Liver (tissue), 9 donors: ENCODE measurements around the gene DUS1L. TPM values are rescaled to one million over a fixed set of nuclear protein-coding genes. Genes with fewer than 3 reads are reported as not detected.

ENCODE experiments used
- DNase-seq: peaks from one replicate; pipeline ENCODE4 v3.0.0-alpha.2; 2017; ENCODE audit warnings: low spot score
- H3K27ac ChIP-seq, 2 donors: one replicate each; pipeline ENCODE4 v1.7.0; 2013; ENCODE audit warnings: inconsistent platforms in 2 of 2, low read length in 2 of 2, control low read depth in 1 of 2, low read depth in 1 of 2, mild to moderate bottlenecking in 1 of 2
- H3K27me3 ChIP-seq, 4 donors: one replicate each; pipeline versions ENCODE4 v1.6.1 to v1.7.0; 2013; ENCODE audit warnings: low read length in 3 of 4, inconsistent platforms in 1 of 4, mild to moderate bottlenecking in 1 of 4, moderate library complexity in 1 of 4; ENCODE audit not compliant: control insufficient read depth in 4 of 4, insufficient read depth in 4 of 4
- H3K36me3 ChIP-seq, 4 donors: one replicate each; pipeline versions ENCODE4 v1.6.1 to v1.7.0; 2013; ENCODE audit warnings: low read length in 3 of 4, mild to moderate bottlenecking in 3 of 4, low read depth in 1 of 4, moderate library complexity in 1 of 4; ENCODE audit not compliant: control insufficient read depth in 4 of 4, insufficient read depth in 3 of 4
- H3K4me1 ChIP-seq, 4 donors: one replicate each; pipeline versions ENCODE4 v1.6.1 to v1.7.0; 2013; ENCODE audit warnings: low read length in 3 of 4, mild to moderate bottlenecking in 3 of 4, moderate library complexity in 1 of 4; ENCODE audit not compliant: control insufficient read depth in 4 of 4, insufficient read depth in 4 of 4
- H3K4me3 ChIP-seq, 3 donors: one replicate each; pipeline versions ENCODE4 v1.6.1 to v1.7.0; 2013; ENCODE audit warnings: low read length in 3 of 3, control low read depth in 1 of 3, low read depth in 1 of 3, mild to moderate bottlenecking in 1 of 3
- H3K9ac ChIP-seq, 2 donors: one replicate each; pipeline ENCODE4 v1.7.0; 2013; ENCODE audit warnings: low read length in 2 of 2, mild to moderate bottlenecking in 2 of 2, moderate library complexity in 2 of 2, control low read depth in 1 of 2, low read depth in 1 of 2
- H3K9me3 ChIP-seq, 4 donors: one replicate each; pipeline versions ENCODE4 v1.6.1 to v1.7.0; 2013; ENCODE audit warnings: low read length in 3 of 4; ENCODE audit not compliant: control insufficient read depth in 4 of 4
- FOXA1 ChIP-seq: IDR thresholded peaks from 2 replicates; pipeline ENCODE4 v1.6.1; 2016; ENCODE audit warnings: antibody characterized with exemption
- FOXA2 ChIP-seq: IDR thresholded peaks from 2 replicates; pipeline ENCODE4 v1.6.1; 2016; ENCODE audit warnings: antibody characterized with exemption
- GABPA ChIP-seq, 2 donors: IDR thresholded peaks in 1 of 2; conservative IDR thresholded peaks in 1 of 2; 2 replicates each; pipeline ENCODE4 v1.6.1; 2016; ENCODE audit warnings: antibody characterized with exemption in 2 of 2, mild to moderate bottlenecking in 1 of 2, moderate library complexity in 1 of 2
- HNF4G ChIP-seq: IDR thresholded peaks from 2 replicates; pipeline ENCODE4 v1.6.1; 2016; ENCODE audit warnings: antibody characterized with exemption
- REST ChIP-seq: IDR thresholded peaks from 2 replicates; pipeline ENCODE4 v1.6.1; 2016; ENCODE audit warnings: antibody characterized with exemption, mild to moderate bottlenecking
- SP1 ChIP-seq: IDR thresholded peaks from 2 replicates; pipeline ENCODE4 v1.6.1; 2018; ENCODE audit warnings: antibody characterized with exemption, mild to moderate bottlenecking
- YY1 ChIP-seq: IDR thresholded peaks from 2 replicates; pipeline ENCODE4 v1.6.1; 2016; ENCODE audit warnings: antibody characterized with exemption, mild to moderate bottlenecking
- ZBTB33 ChIP-seq: IDR thresholded peaks from 2 replicates; pipeline ENCODE4 v1.6.1; 2016; ENCODE audit warnings: antibody characterized with exemption
- WGBS: extraction: QIAGEN DNeasy Blood & Tissue Kit; methylation state at CpG from one replicate; pipeline ENCODE4 v1.1.7; 2013; 5-methylcytosine and 5-hydroxymethylcytosine counted together
- polyA plus RNA-seq, 2 donors: library from polyadenylated mRNA; stranded (reverse) in 1 of 2; unstranded in 1 of 2; fragments of 200-250 nt in 1 of 2; fragments of >200 nt in 1 of 2; fragmentation: Nextera tagmentation in 1 of 2; extraction: Ambion mirVana in 1 of 2; gene quantifications; one replicate each; pipeline versions ENCODE4 v1.2.1 to v1.2.3, GENCODE V29; 2013 to 2015
- total RNA-seq, 2 donors: library from RNA; depleted of rRNA; stranded (reverse); fragments of >200 nt; gene quantifications; one replicate each; pipeline ENCODE4 v1.2.3, GENCODE V29; 2014
- TF ChIP-seq, protein P1 (sequence below): IDR thresholded peaks from 2 replicates; pipeline ENCODE4 v1.6.1; 2016; ENCODE audit warnings: antibody characterized with exemption
- TF ChIP-seq, protein P2 (sequence below): fragments of 150-350 bp; IDR thresholded peaks from 2 replicates; pipeline ENCODE4 v1.5.1; 2017; ENCODE audit warnings: improper control_type of control experiment, low read depth, low read length; ENCODE audit not compliant: missing input control
- donor health status: healthy.
- donor health status: healthy.
- donor health status: healthy.
- donor health status: healthy.
- donor health status: healthy.

DUS1L gene
- total and polyA plus RNA-seq, 4 donors, result 40.6 to 74.7 (median 53.3) TPM

DNA sequence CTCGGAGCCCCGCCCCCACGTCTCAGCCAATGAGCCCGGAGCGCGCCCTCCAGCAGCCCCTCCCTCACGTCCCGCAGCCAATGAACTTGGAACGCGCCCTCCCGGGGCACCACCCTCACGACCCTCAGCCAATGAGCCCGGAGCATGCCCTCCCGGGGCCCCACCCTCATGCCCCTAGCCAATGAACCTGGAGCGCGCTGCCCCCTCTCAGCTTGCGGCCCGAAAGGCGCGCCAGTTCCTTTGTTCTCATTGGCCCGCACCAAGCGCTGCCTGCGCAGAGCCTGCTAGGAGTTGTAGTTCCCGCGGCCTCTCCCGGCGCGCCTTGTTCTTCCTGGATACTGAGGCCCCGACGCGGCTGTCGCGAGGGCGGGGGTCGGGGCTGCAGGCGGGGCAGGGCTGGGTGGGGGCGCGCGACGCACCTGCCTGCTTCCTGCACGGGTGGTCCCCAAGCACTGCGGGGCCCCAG lies 42.6 kb downstream of the DUS1L start, which contains the start of gene LRRC45 (continued):
- TF ChIP-seq REST, result no peak
- TF ChIP-seq SP1, result peak; percentile 97
- TF ChIP-seq HNF4G, result no peak
- TF ChIP-seq GABPA (IDR thresholded peaks at IDR 0.05 in 1 of 2, conservative IDR thresholded peaks at IDR 0.05 in 1 of 2), result peak in 1 of 2 donors; percentile 49
- TF ChIP-seq, protein P1, sequence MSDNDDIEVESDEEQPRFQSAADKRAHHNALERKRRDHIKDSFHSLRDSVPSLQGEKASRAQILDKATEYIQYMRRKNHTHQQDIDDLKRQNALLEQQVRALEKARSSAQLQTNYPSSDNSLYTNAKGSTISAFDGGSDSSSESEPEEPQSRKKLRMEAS, result no peak

DNA sequence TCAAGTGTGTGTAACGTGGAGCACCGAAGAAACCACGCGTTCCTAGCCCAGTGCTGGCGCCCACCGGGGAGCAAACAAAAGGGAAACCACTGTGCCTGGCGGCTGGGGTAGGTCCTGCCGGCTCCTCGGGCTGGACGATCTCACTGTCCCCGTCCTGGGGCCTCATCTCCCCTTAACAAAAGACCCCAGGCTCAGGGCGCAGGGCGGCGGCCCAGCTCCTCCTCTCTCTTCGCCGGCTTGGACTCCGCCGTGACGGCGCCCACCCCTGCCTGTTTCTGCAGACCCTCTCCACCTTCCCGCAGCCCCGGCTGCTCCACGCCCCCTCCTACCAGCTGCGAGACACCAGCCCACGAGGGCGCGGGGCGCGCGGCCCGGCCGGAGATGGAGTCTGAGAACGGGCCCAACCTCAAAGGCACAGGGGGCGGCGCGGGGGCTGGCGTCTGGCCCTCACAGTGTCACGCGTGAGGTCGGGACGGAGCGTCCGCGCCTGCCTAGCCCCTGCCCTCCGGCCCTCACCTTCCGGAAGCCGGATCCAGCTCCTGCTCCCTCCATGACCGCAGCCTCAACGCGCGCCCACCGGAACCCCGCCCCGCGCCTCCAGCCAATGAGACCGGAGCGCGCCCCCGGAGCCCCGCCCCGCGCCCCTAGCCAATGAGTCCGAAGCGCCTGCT lies 43.2 kb downstream of the DUS1L start, which contains the start of gene CENPX:
CENPX (minus strand) TSS at position 569 of the 671 bp plus-strand sequence; CDS start at position 552, 17 bp downstream.
- no peaks in the 10 kb centered on the region for H3K36me3 ChIP-seq
- H3K27ac ChIP-seq, result peak within 1 kb of the TSS; percentile 60 to 61
- no peak for DNase-seq
- H3K9ac ChIP-seq, result peak within 1 kb of the TSS; percentile 67 to 70
- no peaks in the 10 kb centered on the region for H3K27me3 ChIP-seq
- no peak for TF ChIP-seq ZBTB33
- no peak for TF ChIP-seq REST
- peak in 1 of 2 donors; percentile 73 for TF ChIP-seq GABPA (IDR thresholded peaks at IDR 0.05 in 1 of 2, conservative IDR thresholded peaks at IDR 0.05 in 1 of 2)
- H3K4me1 ChIP-seq, result peaks cover 18 to 68% (median 44%) of the 10 kb centered on the region in 4 donors
- peak within 1 kb of the TSS; percentile 64 to 80 (median 67) for H3K4me3 ChIP-seq
- WGBS, result under 1% methylated on average over 64 of the region's 64 CpGs
- H3K9me3 ChIP-seq, result no peaks in the 10 kb centered on the region

DNA sequence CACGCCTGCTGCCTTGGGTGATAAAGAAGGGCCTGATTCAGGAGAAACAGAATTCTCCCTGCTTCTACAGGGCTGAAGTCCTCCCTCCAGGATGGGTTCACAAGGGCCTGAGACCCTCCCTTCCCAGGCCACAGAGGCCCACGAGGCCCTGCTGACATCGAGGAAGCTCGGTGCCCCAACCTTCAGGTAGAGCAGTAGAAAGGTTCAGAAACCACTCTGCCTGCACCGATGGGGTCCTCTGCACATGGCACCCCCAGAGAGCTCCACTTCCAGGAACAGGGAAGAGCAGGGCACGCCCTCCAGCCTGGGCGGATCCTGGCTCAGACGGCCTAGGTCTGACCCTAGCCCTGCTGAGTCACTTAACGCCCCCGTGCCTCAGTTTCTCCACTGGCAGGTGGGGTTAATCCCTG lies 43.7 kb downstream of the DUS1L start:
- Histone ChIP-seq H3K9me3 (no peaks in the 10 kb centered on the region), H3K27me3 (no peaks in the 10 kb centered on the region), H3K4me3 (peak overlapping the region; percentile 64 to 80 (median 67)), H3K4me1 (peaks cover 18 to 63% (median 44%) of the 10 kb centered on the region in 4 donors), H3K27ac (peak overlapping the region; percentile 60 to 61), H3K9ac (peak overlapping the region; percentile 55 to 70), H3K36me3 (no peaks in the 10 kb centered on the region)
- DNase-seq, result no peak
- TF ChIP-seq, protein P2, sequence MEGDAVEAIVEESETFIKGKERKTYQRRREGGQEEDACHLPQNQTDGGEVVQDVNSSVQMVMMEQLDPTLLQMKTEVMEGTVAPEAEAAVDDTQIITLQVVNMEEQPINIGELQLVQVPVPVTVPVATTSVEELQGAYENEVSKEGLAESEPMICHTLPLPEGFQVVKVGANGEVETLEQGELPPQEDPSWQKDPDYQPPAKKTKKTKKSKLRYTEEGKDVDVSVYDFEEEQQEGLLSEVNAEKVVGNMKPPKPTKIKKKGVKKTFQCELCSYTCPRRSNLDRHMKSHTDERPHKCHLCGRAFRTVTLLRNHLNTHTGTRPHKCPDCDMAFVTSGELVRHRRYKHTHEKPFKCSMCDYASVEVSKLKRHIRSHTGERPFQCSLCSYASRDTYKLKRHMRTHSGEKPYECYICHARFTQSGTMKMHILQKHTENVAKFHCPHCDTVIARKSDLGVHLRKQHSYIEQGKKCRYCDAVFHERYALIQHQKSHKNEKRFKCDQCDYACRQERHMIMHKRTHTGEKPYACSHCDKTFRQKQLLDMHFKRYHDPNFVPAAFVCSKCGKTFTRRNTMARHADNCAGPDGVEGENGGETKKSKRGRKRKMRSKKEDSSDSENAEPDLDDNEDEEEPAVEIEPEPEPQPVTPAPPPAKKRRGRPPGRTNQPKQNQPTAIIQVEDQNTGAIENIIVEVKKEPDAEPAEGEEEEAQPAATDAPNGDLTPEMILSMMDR, result no peak
- TF ChIP-seq FOXA2, result no peak
- TF ChIP-seq SP1, result no peak
- TF ChIP-seq YY1, result no peak
- TF ChIP-seq FOXA1, result no peak
- TF ChIP-seq HNF4G, result no peak
- WGBS, result 6% methylated on average over 10 of the region's 10 CpGs
